ENCODE measurements around the gene AMDHD1.
"Not testable (repeated sequence)": the region's sequence is repeated elsewhere in the genome, so short reads cannot be mapped to it uniquely, and the experiment has no call there.

AMDHD1 gene

GRCh38 chr12:95966287-95966870, 23.2 kb downstream of the AMDHD1 start:
- DNase-seq (ENCODE audit: low read depth): no peak

DNA sequence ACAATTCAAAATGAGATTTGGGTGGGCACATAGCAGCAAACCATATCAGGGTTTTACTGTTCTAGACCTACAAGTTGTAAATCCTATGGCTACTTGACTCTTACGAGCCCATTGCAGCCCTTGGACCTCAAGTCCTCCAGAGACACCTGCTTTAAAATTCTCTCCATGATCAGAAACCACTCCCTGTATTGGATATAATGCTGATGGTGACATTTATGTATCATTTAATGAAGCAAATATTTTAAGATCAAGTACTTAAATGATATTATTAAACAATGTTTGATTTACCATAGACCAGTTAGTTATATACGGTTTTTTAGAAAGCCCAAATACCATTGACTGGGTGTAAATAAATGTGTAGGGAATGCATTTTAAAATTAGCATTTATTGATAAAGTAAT, 24.2 kb downstream of the AMDHD1 start:
- no peak for DNase-seq (ENCODE audit: low read depth)

DNA sequence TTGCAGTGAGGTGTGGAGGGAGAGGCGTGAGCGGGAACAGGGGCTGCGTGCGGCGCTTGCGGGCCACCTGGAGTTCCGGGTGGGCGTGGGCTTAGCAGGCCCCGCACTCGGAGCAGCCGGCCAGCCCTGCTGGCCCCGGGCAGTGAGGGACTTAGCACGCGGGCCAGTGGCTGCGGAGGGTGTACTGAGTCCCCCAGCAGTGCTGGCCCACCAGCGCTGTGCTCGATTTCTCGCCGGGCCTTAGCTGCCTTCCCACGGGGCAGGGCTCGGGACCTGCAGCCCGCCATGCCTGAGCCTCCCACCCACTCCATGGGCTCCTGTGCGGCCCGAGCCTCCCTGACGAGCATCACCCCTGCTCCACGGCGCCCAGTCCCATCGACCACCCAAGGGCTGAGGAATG, 26.0 kb downstream of the AMDHD1 start:
- DNase-seq (ENCODE audit: low read depth): not testable (repeated sequence)

- no peak for DNase-seq (ENCODE audit: low read depth)
Observed at GRCh38 chr12:95970905-95971304, 27.8 kb downstream of the AMDHD1 start.

- no peak for DNase-seq (ENCODE audit: low read depth)
Observed at GRCh38 chr12:95972832-95973456, 29.8 kb downstream of the AMDHD1 start.

DNA sequence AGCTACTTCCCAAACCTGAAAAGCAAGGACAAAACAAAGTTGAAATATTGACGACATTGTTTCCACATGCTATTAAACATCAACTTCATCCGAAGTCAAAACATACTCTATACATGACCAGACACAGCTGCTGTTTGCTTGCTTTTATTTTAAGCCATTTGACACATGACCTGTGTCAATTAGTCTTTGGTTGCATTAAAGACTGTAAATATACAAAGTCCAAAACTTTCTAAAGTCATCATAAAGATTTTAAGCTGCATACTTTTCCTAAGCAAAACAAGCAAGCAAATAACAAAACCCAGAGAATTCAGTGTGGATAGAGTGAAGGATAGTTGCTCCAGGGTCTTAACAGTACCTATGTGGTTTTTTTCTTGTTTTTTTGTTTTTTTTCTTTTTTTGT, 31.2 kb downstream of the AMDHD1 start:
- DNase-seq (ENCODE audit: low read depth): no peak

DNA sequence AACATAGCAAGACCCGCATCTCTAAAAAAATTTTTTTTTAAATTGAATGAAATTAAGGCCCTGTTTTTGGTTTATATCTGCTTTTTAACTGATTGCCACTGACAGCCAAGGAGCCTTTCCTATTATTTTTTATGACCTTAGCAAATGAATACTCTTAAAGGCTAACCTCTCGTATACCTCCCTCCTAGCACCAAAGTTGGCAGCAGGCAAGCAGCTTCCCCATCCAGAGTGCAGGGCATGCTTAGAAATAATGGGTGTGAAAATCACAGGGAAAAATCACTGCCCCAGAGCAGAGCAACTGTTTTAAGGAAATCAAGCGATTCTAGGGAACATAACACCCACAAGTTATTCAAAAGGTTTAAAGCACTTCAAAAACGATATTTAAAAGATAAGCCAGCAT, 32.4 kb downstream of the AMDHD1 start:
- DNase-seq (ENCODE audit: low read depth): no peak

DNA sequence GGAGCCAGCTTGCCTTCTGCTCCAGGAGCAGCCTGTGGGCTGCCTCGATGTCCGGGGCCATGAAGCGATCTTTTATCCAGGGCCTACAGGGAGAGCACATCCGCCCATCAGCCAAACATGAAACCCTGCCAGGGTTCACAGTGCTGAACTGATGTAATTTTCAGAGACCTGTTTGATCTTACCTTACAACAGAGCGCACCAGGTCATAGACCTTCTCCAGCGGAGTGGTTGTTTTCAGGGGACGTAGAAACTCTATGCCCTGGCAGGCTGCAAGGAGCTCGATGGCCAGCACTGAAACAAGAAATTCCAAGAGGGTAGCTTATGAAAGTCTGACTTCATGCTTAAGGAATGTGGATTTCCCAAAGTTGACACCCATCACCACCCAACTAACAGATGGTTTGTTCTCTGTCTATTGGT, 33.3 kb downstream of the AMDHD1 start:
- DNase-seq (ENCODE audit: low read depth): peak; percentile 43

DNA sequence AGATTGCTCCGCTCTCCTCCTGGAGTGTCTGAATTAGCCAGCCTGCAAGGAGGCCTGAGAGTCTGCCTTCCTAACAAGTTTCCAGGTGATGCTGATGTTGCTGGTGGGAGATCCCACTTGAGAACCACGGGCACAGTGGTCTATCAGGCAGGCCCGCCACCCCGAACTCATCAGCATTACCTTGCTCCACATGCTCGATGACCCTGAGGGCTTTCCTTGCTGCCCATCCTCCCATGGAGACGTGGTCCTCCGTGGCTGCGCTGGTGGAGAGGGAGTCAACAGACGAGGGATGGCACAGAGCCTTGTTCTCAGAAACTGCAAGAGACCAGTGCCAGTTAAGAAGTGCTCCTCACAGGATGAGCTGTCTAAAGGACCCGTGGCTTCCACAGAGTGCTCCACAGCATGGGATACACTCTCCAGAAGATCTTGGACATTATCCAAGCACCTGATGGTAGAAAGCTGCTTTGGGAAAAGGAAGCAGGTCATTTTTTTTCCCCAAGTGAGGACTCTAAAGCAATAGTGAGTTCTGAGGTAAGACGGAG, 34.7 kb downstream of the AMDHD1 start:
- no peak for DNase-seq (ENCODE audit: low read depth)

GRCh38 chr12:95978351-95978750, 35.2 kb downstream of the AMDHD1 start:
- no peak for DNase-seq (ENCODE audit: low read depth)

DNA sequence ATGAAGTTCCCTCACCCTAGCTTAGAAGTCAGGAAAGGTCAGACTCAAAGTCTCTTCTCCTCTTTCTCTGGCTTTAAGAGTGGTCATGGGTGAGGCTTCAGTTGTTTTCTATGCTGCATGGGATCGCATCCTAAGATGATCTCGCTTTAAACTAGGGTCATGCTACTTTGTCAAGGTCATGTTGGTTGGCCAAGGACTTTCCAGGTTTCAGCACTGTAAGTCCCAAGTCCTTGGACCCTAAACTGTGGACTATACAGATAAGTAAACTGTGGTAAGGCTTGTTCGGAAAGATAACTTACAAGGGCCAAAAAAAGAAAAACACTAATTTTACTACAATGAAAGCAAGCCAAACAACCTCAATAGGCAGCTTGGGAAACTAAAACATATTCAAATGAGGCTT, 35.6 kb downstream of the AMDHD1 start:
- DNase-seq (ENCODE audit: low read depth): no peak

DNA sequence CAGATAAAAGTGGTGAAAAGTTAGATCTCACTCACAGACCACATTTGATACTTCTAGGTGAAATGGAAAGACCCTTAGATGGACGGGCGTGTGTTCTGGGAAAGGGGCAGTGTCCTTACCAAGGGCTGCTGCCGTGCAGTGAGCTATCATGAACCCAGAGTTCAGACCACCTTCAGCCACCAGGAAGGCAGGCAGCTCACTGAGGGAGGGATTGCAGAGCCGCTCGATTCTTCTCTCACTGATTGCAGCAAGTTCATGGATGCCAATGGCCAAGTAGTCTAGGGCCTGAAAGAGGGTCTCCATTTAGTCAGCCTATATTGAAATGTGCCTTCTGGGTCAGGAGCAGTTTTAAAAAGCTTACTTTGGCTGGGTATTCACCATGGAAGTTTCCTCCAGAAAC, 37.3 kb downstream of the AMDHD1 start:
- DNase-seq (ENCODE audit: low read depth): no peak

GRCh38 chr12:95982602-95983001, 39.5 kb downstream of the AMDHD1 start:
- DNase-seq (ENCODE audit: low read depth): no peak

- no peak for DNase-seq (ENCODE audit: low read depth)
Observed at GRCh38 chr12:95984682-95985081, 41.6 kb downstream of the AMDHD1 start.

DNA sequence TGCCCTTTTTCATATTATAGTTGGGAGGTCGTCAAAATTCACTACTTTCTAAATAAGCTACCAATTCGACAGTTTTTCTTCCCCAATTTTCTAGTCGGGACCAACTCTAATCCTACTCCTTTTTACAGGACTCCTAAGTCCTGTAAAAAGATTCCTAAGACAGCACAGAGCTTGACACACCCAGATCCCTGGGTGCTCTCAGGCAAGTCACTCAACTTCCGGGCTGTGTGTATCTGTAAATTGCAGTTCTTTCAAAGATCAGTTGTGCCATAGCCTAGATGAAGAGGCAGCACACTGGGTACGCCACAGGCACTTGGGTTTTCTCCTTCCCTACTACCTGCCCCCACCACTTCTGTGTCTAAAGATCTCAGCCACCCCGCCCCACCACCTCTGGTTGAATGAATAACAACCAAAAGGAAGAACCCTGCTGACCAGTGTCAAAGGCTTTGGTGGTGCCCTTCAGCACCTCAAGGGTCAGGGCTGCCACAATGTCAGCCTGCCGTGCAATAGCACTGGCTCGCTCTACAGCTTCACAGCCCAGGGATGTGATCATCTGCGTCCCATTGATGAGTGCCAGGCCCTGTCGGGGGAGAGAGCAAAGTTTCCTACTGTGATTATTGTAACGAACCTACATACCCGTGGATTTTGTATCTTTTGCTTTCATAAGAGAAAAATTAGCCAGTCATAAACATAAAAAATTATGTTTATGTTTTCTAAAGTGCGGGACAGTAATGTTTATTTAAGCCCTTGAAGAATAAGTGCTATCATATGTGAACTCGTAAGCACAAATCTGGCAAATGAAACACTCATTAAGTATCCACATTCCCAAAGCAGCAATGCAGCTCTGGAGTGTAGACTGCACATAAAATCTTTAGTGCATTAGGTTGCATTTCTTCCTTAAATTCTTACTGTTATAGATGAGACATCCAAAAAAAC, 43.8 kb downstream of the AMDHD1 start:
- DNase-seq (ENCODE audit: low read depth): no peak

DNA sequence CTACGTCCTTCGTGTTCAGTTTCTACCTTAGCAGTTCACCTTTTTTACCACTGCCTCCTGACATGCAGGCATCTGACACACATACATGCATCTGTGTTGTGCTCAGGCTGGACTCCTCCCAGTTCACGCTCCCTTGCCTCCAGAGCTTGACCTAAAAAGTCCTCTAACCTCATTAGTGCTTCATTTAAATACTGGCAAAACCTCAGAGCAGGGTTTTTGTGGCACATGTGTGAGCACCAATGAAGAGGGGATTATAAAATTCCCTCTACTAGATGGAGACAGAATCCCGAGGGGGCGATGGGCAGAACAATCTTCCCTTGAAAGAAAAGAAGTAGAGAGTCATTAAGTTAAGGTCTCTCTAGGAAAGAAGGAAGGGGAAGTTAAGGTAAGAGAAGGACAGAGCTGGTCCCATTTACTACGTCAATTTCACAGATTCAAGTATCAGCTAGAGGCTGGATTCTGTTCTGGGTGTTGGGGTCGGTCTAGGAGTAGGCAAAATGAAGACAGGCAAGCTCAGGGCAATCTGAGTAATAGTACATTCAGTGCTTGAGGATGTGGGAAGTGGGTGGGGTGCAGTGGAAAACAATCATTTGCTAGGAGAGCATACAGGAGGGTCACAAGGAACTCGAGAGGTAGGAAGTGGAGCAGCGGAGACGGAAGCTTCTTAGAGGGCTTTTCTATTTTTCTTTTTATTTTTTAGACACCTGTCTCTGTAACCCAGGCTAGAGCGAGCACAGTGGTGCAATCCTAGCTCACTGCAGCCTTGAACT, 45.6 kb downstream of the AMDHD1 start:
- no peak for DNase-seq (ENCODE audit: low read depth)

DNA sequence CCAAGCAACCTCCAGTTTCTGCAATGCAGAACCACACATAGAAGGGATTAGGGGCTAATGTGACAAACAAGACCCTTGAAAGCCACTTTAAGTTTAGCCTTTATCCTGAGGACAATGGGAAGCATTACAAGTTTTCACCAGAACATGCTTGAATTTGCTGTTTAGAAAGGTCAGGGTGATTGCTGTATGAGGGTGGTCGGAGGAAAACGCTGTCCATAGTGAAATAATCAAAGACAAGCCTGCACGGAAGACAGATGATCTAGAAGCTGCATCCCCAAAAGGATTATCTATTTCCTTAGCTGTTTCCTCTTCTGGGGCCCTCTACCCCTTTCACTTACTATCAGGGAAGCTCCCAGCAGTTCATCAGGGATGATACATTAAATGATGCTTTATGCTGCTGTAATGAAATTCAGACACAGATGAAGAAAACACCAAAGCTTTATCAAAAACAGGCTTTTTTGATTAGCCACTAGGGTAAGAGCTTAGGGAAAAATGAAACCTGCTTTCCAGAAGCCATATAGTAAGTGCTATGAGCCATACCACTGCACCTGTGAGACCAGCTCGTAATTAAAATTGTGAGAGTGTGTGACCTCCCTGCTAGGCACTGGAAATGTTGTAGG, 46.5 kb downstream of the AMDHD1 start:
- no peak for DNase-seq (ENCODE audit: low read depth)

- DNase-seq (ENCODE audit: low read depth): no peak
Observed at GRCh38 chr12:95990136-95990535, 47.0 kb downstream of the AMDHD1 start.

DNA sequence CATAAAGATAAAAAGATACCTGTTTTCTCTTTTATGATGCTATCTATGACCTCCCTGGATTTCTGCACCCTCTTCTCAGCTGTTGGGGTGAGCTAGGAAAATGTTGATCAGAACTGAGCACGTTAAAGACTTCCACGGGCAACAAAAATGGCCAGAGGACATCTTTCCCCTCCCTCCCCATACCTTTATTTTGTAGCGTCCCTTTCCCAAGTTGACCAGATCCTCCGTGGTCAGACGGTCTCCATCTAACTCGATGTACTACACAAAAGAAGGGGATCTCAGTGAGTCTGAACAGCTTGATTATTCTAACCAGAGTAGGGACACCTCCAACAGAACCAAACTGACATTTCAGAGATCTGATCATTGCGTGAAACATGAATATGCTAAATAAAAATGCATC, 50.8 kb downstream of the AMDHD1 start:
- DNase-seq (ENCODE audit: low read depth): no peak

DNA sequence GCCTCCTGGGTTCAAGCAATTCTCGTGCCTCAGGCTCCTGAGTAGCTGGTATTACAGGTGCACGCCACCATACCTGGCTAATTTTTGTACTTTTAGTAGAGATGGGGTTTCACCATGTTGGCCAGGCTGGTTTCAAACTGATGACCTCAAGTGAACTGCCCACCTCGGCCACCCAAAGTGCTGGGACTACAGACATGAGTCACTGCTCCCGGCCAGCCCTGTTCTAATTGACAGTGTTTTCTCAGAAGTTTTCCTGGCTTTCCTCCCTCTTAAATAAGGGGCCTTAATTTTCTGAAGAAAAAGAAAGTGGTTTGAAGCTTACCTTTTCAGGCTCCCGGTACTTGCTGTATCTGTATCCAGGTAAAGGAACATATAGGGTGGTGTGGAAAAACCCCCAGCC, 51.3 kb downstream of the AMDHD1 start:
- no peak for DNase-seq (ENCODE audit: low read depth)

GRCh38 chr12:95995238-95996031, 52.3 kb downstream of the AMDHD1 start:
- DNase-seq (ENCODE audit: low read depth): no peak
